Smooth muscle cell of the pulmonary artery (primary cell): ENCODE results near the gene SPART. TPM values are rescaled to one million over a fixed set of nuclear protein-coding genes. Genes with fewer than 3 reads are reported as not detected.

Source experiments
- total RNA-seq: library from RNA; depleted of rRNA; stranded (reverse); fragments of >200 nt; gene quantifications from 2 replicates; pipeline ENCODE4 v1.2.3, GENCODE V29; 2014

The SPART gene
- 152 and 153 TPM in 2 replicates for total RNA-seq

DNA sequence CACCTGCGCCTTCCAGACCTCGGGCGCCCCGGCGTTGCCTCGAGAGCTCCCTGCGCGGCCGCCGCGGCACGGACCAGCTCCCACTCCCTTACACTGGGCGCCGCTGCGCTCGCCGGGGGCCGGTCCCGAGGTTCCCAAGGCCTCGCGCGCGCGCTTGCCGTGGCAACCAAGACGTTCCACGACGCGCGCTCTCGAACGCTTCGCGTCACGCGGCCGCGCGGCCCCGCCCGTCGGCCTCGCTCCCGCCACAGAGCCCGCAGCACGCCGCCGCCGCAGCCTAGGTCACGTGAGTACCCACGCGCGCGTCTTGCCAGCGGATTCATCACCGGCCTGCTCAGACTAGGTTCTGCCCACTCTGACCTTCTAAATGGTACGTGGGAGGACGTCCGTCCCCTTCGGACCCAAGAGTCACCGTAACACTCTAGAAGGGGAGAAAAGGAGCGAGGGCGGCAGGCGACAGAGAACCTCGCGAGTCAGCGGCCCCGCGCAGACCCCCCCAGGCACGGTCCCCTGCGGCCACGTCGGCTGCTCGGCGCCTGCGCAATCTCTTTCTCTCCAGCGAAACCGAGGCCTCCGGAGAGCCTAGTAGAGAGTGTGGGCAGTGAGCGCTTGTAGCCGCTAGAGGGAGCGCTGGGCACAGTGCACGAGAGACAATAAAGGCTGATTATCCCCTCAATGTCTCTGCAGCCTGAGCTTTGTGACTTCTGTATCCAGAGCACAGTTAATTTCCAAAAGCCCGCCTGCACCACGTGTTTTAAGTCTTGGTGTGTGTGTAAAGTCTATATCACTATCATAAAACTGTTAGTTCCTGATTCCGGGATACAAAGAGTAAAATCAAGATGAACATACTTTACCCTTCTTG is at the start of gene SPART:
TSS of gene SPART (minus strand) at position 173 of the 862 bp plus-strand sequence. CDS start 10,564 bp downstream, outside the sequence.

DNA sequence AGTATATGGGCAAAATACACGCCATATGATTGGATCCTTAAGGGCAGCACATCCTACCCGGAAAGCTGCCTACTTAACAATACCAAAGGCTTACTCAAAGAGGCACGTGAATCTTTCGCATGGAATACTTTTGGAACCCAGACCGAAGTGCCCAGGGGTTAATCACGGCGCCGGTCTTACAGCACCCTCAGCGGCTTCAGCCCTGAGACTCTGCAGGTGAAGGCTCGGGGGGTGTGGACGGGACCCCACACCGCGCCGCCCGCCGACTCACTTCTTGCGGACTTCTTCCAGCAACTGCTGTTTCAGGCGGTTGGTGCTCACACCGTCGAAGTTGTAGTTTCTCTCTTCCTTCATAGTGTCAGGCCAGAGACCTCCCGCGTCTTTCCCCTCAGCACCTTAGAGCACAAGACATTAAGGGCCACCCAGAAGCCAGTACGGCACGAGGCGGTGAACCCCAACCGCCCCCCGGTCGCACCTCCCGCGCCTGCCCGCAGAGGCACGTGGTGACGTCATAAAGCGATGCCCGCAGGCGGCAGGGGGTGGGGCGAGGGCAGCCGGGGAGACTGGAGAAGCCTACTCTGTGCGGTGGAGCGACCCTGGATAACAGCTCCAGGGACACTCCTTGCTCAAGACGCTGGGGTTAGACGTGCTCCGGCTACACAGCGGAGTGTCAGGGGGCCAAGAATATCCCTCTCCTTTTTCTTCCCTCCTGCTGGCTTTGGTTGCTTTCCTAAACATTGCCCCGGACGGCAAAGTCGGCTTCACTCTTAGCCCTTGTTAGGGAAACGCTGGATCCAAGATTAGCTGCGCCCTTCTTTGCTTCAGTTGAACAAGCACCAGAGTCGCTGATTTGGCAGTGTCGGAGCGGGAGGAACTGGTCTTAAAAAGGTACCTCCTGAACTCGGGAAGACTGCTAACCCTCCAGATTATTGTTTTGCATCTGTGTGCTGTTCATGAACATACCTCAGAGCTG is 48.5 kb downstream of the SPART start, which contains the start of gene CCDC169:
TSS of gene CCDC169 (minus strand) at position 449 of the 973 bp plus-strand sequence. CDS start at position 354, 95 bp downstream.

Other genes starting within 250 kb of the SPART start
- 1.7 and 11.8 TPM in 2 replicates for gene DCLK1, start 215.0 kb downstream of the SPART start, total RNA-seq
- 0.07 and 0.56 TPM in 2 replicates for gene SOHLH2, start 131.8 kb downstream of the SPART start, total RNA-seq
- 1.6 and 2.8 TPM in 2 replicates for gene CCDC169, start 48.6 kb downstream of the SPART start, total RNA-seq
- gene CCNA1, start 86.1 kb upstream of the SPART start, total RNA-seq, result 0.39 and 2.8 TPM in 2 replicates